SK-N-MC (cell line): ENCODE data around the gene NUPR1.

Experiments
- EZH2 ChIP-seq: fragments of 200-600 bp; sonication (generic); IDR thresholded peaks from one replicate; pipeline ENCODE4 v1.6.1; 2017; ENCODE audit warnings: antibody characterized with exemption
- FOXP2 ChIP-seq: optimal IDR thresholded peaks from 2 replicates; pipeline ENCODE3; 2011; ENCODE audit warnings: mild to moderate bottlenecking, moderate library complexity; ENCODE audit not compliant: insufficient read depth; ENCODE audit errors: extremely low read length, control extremely low read depth
- POLR2AphosphoS5 ChIP-seq: IDR thresholded peaks from 2 replicates; pipeline ENCODE4 v1.6.1; 2012; ENCODE audit warnings: mild to moderate bottlenecking, low read depth, low read length, borderline replicate concordance

DNA sequence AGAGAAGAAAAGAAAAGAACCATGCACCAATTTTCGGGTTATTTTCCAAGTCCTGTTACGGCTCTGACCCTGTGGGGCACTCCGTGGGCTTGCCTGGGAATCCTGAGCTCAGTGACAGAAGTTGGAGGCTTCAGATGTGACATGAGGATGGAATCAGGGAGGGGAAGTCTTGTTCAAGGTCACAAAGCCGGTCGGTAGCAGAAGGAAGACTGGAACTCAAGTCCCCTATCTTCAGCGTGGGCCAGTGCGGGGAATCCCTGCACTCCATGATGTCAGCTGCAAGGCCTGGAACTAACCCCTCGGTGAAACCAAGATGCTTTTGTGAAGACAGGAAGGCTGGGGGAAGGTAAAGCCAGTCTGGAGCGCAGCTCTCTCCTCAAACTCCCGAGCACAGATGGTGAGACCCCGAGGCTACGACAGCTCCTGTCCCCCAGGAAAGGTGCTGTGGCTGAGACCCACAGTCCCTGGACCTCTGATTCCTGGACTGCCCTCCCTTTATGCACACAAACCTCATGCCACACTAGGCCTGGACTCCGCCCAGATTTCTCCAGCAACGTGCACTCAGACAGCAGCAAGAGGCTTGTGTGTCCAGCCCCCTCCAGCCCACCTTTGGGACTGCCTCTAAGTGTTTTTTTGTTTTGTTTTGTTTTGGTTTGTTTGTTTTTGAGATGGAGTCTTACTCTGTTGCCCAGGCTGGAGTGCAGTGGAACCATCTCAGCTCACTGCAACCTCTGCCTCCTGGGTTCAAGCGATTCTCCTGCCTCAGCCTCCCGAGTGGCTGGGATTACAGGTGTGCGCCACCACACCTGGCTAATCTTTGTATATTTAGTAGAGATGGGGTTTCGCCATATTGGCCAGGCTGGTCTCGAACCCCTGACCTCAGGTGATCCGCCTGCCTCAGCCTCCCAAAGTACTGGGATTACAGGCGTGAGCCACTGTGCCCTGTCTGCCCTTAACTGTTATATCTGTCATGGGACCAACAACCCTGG, 26.7 kb downstream of the NUPR1 start:
- no peak for TF ChIP-seq POLR2AphosphoS5
- no peak for TF ChIP-seq EZH2
- no peak for TF ChIP-seq FOXP2
